Activated effector memory CD4-positive, alpha-beta T cell treated with anti-CD3 and anti-CD28 coated beads, Interleukin-2, amount 50 U/mL, for 16 hours (primary cell): ENCODE measurements around the gene SLC17A3.

ENCODE experiments used
- DNase-seq: peaks from one replicate; pipeline ENCODE4 v3.0.0-alpha.2; 2020

SLC17A3 gene

DNA sequence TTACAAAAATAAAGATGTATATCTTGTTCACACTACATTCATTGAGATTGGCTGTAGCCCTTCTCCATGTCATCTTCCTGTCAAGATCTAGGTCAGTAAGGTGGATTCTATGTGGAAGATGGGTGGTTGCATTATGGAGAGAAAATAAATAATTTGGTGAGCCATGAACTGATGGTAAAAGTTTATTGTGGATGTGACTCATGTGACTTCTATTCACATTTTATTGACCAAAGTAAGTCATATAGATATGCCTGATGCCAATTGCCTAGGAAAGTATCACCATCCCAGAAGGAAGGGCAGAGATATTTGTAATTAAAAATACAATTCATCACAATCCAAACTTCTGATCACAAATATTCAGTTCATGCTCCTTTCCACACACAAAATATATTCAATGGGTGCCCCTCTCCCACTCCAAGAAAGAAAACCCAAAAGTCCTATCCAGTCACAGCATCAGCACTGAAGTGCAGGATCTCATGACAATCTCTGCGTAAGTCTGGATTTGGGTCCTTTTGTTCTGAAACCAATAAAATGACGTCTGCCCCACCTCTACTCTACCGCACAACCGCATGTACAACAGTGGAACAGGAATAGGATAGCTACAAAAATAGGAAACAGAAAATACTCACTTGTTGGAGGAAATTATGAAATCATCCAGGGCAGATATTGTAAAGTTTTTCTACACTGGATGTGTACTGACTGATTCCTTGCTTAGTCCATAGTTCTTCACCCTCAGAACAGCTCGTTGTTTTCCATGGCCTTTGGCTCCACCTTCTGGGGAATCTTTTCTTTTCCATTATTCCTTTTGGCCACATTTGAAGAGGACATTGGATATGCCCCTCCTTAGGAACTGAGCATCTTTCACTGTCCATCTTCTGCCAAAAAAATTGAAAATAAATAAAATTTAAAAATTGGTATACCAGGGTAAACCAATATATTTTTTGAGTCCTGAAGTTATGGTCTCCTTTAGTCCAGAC is 16.1 kb upstream of the SLC17A3 start:
- DNase-seq, result no peak

DNA sequence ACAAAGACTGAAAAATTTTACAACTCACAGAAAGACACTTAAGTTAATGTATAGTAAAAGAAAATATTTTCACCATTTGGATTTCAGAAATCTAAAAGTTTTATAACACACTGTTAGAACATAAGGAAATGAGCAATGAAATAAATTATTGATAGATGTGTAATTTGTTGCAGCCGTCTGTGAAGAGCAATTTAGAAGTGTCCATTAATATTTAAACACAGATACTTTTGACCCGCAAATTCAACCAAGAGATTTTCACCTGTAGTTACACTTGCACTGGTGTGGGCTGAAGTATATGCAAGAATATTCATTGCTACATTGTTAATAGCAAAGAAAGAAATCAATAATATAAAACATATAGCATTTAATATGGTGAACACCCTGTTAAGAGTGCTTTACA is 14.6 kb upstream of the SLC17A3 start:
- no peak for DNase-seq

GRCh38 chr6:25886066-25886465 is 12.0 kb upstream of the SLC17A3 start:
- no peak for DNase-seq

- no peak for DNase-seq
Measured at GRCh38 chr6:25883991-25884390, 9.9 kb upstream of the SLC17A3 start.

- DNase-seq, result no peak
Measured at GRCh38 chr6:25883536-25883935, 9.5 kb upstream of the SLC17A3 start.

- DNase-seq, result peak; percentile 71
Measured at GRCh38 chr6:25882051-25882496, 8.0 kb upstream of the SLC17A3 start.

DNA sequence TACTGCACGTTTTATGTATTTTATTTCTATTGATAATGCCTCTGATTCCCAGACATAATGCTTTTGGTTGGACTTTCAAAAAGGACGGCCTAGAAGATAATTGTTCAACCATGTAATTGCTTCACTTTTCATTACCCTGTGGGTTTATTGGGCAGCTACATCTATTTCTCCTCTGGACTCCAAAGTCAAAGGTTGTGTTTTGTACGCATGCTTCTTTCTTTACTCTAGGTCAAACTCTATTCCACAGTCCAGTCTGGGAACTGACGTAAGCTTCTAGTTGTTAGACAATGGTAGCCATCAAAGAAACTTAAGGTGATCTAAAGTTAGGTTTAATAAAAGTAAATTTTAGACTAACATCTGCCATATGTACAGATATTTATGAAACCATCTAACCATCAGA is 6.6 kb upstream of the SLC17A3 start:
- DNase-seq, result no peak

DNA sequence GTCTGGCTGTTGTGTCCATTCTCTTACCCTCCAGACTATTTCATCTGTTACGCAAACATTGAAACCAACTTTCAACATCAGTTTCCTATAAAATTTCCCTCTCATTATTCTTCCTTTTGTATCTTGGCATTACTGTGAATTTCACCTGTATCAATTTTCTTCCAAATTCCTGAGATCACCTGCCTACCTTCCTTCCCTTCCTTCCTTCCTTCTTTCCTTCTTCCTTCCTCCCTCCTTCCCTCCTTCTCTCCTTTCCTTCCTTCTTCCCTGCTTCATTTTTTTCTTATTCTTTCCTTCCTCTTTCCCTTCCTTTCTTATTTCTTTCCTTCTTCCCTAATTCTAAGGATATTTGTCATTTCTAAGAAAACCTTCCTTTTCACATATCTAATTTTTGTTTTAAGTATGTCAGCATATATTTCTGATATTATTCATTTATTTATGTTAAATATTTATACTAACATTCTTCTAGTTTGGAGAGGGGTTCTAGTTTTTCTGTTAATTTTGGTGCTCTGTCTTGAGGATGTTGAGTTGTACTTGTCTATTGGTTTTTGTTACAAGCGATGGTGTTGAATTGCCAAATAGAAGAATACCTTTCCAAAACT is 4.8 kb upstream of the SLC17A3 start:
- DNase-seq, result no peak

DNA sequence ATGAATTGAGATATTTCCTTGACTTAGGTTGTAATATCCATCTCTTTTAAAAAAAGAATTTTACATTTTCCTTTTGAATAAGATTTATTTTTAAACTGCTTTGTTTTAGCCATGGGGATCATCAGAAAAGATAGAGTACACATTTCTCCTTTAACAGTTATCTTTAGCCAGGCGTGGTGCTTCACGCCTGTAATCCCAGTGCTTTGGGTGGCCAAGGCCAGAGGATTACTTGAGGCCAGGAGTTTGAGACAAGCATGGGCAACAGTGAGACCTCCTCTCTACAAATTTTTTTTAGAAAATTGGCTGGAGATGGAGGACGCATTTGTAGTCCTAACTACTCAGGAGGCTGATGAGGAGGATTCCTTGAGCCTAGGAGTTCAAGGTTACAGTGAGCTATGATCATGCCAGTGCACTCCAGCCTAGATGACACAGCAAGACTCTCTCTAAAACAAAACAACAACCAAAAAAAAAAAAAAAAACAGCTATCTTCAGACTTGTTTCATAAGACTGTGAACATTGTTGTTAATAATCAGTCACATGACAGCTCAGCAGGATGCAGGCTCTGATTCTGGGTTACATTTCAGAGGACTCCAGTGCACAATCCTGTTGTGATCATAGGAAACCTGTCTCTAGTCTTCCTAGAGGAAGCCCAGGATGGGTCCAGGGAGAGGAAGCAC is 2.0 kb upstream of the SLC17A3 start:
- no peak for DNase-seq

DNA sequence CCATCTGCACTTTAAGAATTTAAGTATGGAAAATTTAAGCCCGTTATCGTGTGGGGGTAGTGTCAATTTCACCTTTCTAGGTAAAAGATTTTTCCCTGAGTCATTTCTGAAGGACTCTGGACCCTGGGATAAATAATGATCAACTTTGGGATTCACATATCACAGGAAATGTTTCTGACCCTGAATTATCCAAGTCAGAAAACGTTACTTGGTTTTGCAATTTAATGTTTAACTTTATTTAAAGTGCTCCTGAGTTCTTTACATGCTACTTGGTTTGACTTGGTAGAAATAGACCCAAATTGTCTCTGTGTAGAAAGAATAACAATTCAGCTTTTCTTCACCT is 1.5 kb upstream of the SLC17A3 start:
- no peak for DNase-seq

DNA sequence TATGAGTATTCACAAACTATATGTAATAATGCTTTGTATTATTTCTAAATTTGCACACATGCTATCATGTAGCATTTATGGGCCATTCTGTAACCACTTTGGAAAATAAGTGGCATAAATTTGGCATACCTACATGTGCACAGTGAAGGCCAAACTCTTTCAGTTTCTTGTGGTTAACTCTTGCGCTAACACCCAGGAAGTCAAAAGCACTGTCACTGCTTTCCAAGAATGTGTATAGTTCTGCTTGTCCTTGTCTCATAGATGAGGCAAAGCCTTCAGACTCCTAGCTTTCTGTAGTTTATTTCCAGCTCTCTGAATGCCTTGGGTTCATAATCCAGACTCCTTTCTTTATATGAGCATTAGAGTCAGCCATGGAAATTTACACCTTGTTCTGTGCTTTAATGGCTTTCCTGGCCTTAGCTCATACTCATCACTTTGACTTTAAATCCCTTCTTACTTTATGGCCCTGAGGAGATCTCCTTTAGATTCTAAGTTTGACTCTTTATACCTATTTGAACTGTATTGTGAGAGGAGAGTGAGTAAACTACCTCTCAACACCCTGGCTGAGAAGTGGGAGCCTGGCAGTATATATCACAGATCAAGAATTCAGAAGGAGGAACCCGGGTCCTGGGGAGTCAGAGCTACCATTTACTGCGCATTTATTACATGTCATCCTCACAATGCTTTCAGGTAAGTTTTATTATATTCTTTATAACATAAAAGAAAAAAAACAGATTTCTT is 949 bp upstream of the SLC17A3 start:
- no peak for DNase-seq

- DNase-seq, result no peak
Measured at GRCh38 chr6:25872814-25873213, 1.2 kb downstream of the SLC17A3 start.

DNA sequence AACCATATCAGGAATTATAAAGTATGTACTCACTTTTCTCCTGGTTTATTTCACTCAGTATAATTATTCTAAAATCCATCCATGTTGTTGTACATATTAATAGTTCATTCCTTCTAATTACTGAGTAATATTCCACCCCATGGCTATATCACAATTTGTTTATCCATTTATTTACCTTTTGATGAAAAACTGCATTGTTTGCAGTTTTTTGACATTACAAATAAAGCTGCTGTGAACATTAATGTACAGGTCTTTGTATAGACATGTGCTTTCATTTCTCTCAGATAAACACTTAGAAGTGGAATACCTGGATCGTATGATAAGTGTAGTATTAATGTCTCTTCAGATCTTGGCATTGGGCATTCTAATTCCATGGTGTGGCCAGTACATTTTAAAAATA is 4.2 kb downstream of the SLC17A3 start:
- DNase-seq, result no peak

DNA sequence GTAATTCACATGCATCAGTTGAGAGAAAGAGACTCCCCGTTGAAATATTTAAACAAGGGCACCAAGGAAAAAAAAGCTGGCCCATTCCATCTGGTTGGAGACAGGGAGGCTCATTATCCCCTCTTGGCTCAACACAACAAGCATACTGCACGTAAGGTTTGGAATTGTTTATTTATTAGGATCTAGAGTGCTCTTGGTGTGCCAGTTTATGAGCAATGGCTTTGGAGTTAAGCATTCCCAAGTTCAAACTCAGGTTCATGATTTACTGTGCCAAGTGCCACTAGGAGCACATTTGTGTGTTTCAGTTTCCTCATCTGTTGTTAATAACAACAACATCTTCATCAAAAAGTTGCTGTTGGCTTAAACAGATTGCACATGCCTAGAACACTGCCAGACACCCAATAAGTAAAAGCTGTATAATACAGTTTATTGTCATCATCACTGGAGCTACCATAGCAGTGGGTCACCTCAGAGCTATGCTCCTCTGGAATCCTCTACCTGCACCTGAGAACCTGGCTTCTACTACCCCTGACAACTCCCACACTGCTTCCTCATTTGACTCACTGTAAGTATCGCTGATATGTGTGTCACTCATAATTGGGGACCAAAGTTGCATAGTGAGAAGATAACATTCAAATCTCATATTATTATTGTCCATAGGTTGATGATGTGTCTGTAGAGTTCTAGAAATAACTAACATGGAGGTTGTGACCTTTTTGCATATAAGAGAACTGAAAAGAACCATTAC is 5.4 kb downstream of the SLC17A3 start:
- DNase-seq, result no peak

- DNase-seq, result no peak
Measured at GRCh38 chr6:25866011-25866410, 8.0 kb downstream of the SLC17A3 start.

DNA sequence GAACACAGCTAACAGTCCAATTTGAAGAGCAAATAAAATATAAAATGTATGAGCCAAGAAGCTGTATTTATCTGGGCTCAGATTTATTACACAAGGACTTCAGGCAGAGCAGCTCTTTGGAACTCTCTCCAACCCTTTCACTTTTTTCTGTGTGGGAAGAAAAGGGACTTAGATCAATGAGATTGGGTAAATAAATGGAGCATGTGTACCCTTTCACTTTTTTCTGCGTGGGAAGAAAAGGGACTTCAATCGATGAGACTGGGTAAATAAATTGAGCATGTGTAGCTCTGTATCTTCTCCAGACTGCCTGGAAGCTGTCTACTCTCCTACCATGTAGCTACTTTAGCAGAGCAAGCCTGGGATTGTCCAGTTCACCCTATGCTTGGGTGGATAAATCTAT is 10.7 kb downstream of the SLC17A3 start:
- no peak for DNase-seq

DNA sequence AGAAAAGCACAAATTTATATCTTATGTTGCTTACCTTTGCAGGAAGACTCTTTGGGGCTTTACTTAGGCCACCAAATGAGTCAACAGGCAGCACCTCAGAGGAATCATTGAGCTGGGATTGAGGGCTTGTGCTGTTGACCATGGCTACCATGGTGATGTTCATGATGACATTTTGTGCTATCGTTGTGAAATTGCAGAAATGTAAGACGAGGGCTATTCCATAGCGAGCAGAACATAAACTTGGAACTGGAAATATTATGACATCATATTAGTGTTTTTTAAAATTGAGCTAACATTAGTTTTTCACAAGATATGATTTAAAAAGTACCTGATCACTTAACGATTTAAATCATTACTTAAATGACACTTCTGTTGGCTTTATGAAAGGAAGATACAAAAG is 11.8 kb downstream of the SLC17A3 start:
- DNase-seq, result no peak

- no peak for DNase-seq
Measured at GRCh38 chr6:25852756-25853155, 21.3 kb downstream of the SLC17A3 start.

GRCh38 chr6:25851961-25852360 is 22.1 kb downstream of the SLC17A3 start:
- DNase-seq, result no peak

DNA sequence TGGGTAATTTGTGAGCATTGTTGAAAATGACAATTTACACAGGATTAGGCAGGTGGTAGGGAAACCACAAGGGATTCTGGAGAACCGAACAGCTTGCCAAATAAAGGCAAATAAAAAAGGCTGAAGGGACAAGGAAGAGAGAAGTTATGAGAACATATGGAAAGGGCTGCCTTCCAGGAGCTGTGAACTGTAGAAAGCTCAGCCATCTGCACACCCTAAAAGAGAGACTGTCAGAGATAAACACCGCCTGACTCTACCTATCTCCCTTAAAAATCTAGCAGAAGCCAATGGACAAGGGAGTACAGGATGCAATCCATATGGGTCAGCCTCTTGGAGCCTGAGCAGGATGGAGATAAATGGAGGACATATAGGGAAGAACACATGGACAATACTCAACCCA is 29.5 kb downstream of the SLC17A3 start:
- DNase-seq, result no peak

- DNase-seq, result no peak
Measured at GRCh38 chr6:25842526-25842925, 31.5 kb downstream of the SLC17A3 start.
